HUDEP-2 (cell line): ENCODE results near the gene CD300E.
"Not testable (repeated sequence)": the region's sequence is repeated elsewhere in the genome, so short reads cannot be mapped to it uniquely, and the experiment has no call there.

ENCODE experiments used
- DNase-seq, 76 experiments: peaks; one replicate each; lab custom pipeline; 2025; ENCODE audit not compliant: unreplicated experiment in 76 of 76; lab: John Stamatoyannopoulos, UW

Gene CD300E

GRCh38 chr17:74601944-74602572, 21.5 kb downstream of the CD300E start:
- peak in 19 of 76 experiments; percentile 2 to 44 (median 14) for DNase-seq

GRCh38 chr17:74599448-74599939, 24.0 kb downstream of the CD300E start:
- no peak for DNase-seq

DNA sequence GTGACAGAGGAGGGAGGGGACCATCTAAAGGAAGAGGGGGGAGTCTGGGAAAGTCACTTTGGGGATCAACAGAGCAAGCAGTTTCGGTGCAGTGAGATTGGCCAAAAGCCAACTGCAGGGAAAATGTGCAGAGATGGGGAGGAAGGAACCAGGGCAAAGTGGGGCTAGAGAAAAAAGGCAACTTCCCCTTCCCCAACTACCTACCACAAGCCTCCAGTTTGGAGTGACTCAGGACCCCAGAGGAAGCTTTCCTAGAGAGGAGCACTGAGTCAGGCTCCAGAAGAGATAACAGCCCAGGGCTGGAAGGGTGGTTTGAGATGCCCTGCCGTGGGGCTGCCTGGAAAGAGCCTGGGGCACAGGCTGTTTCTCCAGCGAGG, 24.5 kb downstream of the CD300E start:
- DNase-seq, result no peak

DNA sequence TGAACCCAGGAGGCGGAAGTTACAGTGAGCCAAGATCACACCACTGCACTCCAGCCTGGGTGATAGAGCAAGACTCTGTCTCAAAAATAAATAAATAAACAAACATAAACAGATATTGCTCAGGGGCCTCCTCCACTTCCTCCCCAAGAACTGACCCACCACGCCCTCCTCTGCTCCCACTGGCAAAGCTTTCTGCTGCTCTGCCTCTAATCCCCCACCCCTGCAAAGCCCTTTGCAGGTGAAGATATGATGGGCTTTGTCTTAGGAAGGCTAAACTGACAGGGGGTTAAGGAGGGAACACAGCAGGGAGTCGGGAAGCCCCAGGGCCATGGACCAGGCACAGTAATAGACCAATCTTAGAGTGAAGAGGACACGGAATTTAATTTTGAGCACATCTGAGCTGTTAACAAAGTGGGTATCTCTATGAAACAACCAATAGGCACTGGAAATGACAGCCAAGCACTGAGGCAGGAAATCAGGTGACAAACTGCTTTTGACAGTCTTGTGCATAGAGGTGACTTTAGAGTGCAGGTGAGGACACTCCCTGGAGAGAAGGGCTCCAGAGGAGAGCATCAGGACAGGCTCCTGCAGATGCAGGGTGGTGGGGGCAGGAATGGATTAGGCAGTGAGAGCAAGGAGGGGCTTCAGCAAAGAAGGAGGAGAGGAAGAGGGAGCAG, 25.1 kb downstream of the CD300E start:
- no peak for DNase-seq

DNA sequence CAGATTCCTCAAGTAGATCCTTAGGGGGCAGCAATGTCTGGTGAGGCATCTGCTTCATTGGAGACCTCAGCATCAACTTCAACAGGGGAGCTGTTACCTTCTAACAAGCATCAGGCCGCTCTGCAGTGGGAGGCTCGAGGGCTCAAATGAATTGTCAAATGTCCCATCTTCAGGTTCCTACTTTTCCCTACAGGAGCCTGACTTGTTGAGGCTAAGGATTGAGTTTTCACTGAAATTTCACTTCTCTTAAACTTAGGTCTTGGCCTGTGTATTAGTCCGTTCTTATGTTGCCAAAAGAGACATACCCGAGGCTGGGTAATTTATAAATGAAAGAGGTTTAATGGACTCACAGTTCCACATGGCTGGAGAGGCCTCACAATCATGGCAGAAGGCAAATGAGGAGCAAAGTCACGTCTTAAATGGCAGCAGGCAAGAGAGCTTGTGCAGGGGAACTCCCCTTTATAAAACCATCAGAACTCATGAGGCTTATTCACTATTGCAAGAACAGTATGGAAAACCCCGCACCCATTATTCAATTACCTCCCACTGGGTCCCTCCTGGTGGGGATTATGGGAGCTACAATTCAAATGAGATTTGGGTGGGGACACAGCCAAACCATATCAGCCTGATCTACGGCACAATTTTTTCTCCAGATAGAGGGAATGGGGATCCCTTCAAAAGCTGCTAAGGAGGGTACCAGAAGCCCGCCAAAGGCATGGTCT, 26.3 kb downstream of the CD300E start:
- DNase-seq, result no peak

GRCh38 chr17:74595037-74595750, 28.3 kb downstream of the CD300E start:
- DNase-seq, result no peak

DNA sequence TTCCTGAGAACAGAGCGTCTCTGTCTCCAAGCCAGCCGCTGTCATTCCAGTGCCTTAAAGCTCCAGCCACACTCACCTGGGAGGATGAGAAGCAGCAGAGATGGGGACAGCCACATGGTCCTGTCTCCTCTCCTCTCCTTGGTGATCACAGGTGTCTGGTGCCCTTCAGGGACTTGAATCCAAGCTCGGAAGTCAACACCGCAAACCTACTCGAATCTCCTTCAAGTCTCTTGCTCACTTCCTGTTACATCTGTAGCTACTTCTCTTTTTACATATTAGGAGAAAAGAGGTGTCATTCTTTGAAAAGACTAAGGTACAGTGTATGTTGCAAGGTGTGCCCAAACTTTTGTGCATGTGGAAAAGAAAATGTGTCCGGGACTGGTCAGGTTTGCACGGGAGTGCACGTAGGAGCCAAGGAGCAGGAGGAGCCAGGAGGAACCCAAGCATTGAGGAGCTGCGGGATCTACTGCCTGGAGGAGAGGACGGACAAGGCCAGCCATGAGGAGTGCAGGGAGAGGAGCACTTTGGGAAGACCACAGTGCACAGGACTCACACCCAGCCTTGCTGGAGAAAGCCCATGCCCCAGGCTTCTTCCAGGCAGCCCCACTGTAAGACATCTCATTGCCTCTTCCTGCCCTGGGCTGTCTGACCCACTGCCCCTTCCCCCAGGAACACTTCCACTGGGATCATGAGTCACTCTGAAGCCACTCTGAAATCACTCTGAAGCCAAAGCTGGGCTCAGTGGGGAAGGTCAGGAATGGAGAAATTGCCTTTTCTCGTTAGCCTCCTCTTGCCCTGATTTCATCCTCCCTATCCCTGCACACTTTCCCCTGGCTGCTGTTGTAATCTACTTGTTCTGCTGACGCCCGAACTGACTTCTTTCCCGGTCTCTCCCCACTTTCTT, 31.2 kb downstream of the CD300E start, which contains the start of gene CD300LD:
CD300LD (minus strand) TSS at position 197 of the 904 bp plus-strand sequence; CDS start at position 116, 81 bp downstream.
- no peak for DNase-seq

GRCh38 chr17:74591503-74591902, 32.0 kb downstream of the CD300E start:
- DNase-seq, result no peak

DNA sequence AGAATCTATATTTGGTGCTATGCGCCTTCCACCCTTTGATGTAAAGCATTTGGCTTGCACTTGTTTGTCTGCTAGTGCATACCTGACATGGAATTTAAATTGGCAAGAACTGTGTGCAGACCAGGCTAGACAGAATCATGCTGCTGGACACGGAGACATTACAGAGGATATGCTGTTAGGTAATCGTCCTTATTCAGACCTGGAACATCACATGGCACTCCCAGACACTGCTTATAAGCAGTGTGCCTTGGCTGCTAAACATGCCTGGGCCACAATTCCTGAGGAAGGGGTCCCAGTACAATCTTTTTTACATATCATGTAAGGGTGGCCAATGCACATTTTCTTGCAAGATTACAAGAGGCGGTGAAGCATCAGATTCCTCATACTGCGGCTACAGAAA, 37.8 kb downstream of the CD300E start:
- DNase-seq, result no peak

DNA sequence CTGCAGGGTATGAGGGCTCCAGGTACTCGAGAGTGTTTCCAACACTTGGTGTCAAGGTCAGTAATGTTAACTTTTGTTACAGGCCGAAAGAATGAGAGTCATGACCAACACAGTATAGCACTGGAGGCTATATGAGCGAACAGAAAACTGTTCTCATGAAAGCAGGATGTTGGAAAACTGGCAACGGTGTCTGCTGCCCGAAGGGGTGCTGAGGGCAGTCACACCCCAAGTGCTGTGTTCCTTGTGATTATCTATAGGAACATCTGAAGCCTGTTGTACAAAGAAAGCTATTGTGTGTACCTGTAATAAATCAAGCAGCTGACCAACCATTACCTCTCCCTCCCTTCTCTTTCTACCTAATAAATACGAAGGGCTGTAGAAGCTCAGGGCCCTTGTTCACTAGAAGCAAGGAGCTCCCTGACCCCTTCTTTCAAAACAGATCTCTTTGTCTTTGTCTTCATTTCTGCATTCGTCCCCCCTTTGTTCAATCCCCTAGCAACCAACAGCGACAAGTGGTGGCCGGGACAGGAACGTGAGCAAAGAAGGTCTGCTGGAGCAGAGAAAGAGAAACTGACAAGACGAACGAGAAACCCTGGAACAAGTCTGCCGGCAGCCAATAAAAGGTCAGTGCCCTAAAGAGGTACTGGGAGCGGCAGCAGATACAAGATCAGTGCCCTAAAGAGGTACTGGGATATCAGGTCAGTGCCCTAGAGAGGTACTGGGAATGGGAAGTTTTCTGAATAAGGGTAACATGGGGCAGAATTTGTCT, 39.1 kb downstream of the CD300E start:
- DNase-seq, result no peak

- DNase-seq, result no peak
Observed at GRCh38 chr17:74582633-74583032, 40.9 kb downstream of the CD300E start.

GRCh38 chr17:74579900-74580299, 43.6 kb downstream of the CD300E start:
- DNase-seq, result no peak

DNA sequence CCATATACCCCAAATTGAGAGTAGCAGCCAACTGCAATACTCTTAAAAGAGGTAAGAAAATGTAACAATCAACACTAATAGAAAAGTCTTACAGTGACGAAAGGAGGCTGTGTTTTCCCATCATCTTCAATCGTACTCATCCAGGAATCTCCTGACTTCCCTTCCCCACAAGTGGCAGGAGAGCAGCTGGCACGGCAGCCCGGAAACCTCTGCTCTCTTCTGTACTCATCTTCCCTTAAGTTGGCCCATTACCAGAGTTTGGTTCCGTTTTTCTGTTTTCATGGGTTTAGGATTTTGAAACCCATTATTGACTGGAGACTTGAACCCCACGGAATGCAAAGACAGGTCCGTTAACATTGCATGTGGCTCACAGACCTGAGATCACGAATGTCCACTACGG, 44.6 kb downstream of the CD300E start:
- DNase-seq, result no peak

- DNase-seq, result no peak
Observed at GRCh38 chr17:74574489-74575142, 48.9 kb downstream of the CD300E start.

DNA sequence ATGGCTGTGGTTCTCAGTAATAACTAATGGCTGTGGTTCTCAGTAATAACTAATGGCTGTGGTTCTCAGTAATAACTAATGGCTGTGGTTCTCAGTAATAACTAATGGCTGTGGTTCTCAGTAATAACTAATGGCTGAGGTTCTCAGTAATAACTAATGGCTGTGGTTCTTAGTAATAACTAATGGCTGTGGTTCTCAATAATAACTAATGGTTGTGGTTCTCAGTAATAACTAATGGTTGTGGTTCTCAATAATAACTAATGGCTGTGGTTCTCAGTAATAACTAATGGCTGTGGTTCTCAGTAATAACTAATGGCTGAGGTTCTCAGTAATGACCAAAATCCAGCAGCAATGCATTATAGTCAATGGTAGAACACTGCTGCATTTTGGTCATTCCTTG, 49.9 kb downstream of the CD300E start:
- not testable (repeated sequence) for DNase-seq

DNA sequence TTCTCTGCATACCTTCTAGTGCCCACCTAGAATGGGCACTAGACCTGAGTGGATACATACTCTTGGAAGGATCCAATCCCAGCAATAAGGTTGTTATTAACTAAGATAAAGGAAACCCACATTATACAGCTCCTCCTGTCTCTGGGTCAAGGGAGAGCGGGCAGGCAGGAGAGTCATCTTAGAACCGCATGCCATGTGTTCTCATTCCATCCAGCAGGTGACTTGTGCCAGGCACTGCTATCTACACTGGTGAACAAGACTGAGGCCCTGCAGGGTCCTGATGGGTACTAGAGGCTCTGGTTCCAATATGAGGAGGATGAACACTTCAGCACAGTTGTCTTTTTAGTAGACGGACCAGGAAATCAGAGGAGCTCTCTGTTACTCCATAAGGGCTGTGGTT, 50.4 kb downstream of the CD300E start:
- DNase-seq, result no peak

- no peak for DNase-seq
Observed at GRCh38 chr17:74571621-74572270, 51.8 kb downstream of the CD300E start.
